Tongue (tissue), 3 donors: ENCODE data around the gene TRIM69. TPM values are rescaled to one million over a fixed set of nuclear protein-coding genes. Genes with fewer than 3 reads are reported as not detected.

Experiments used
- DNase-seq: peaks from one replicate; pipeline ENCODE4 v3.0.0-alpha.2; 2015
- small RNA-seq: library from RNA; depleted of rRNA; stranded (forward); fragments of <200 nt; gene quantifications from one replicate; pipeline ENCODE3, GENCODE V24; 2014; ENCODE audit warnings: low replicate concordance
- total RNA-seq: library from RNA; depleted of rRNA; stranded (reverse); fragments of >200 nt; gene quantifications from one replicate; pipeline ENCODE4 v1.2.3, GENCODE V29; 2014

The TRIM69 gene
- total RNA-seq, 1 donor from 2014 or later = 36.8 TPM

- DNase-seq = no peak
These were observed 68.1 kb downstream of the TRIM69 start for GRCh38 chr15:44804298-44805046.

- DNase-seq = no peak
These were observed 72.2 kb downstream of the TRIM69 start for GRCh38 chr15:44808557-44808956.

- no peak for DNase-seq
These were observed 73.9 kb downstream of the TRIM69 start for GRCh38 chr15:44810237-44810636.

GRCh38 chr15:44811337-44811736 is 75.0 kb downstream of the TRIM69 start:
- no peak for DNase-seq

GRCh38 chr15:44812029-44812517 is 75.7 kb downstream of the TRIM69 start:
- no peak for DNase-seq

- DNase-seq = no peak
These were observed 76.9 kb downstream of the TRIM69 start for GRCh38 chr15:44813231-44813630.

Small RNAs within 50 kb of the gene (small RNA-seq; reads per million reads assigned to genes)
- not detected for gene RF00019

Other genes starting within 250 kb of the TRIM69 start
- gene EIF3J, start 199.4 kb upstream of the TRIM69 start, total RNA-seq = 83.3 TPM
- 82.6 TPM for gene SPG11, start 72.9 kb upstream of the TRIM69 start, total RNA-seq
- 0.51 TPM for gene PATL2, start 25.2 kb upstream of the TRIM69 start, total RNA-seq
- gene B2M, start 25.0 kb upstream of the TRIM69 start, total RNA-seq = 1,240 TPM
- not detected for gene TERB2, start 220.2 kb downstream of the TRIM69 start, total RNA-seq